Left ventricle myocardium inferior (tissue), 1 donor: ENCODE measurements around the gene MPZL3. TPM values are rescaled to one million over a fixed set of nuclear protein-coding genes. Genes with fewer than 3 reads are reported as not detected.

Source experiments
- DNase-seq: peaks from one replicate; pipeline ENCODE4 v3.0.0-alpha.2; 2020
- H3K27ac ChIP-seq: fragments of 200-600 bp; replicated peaks from 2 replicates; pipeline ENCODE4 v1.8.0; 2021
- H3K27me3 ChIP-seq: fragments of 200-600 bp; 2 replicates; pipeline ENCODE4 v1.8.0; 2021; ENCODE audit warnings: low read depth
- H3K36me3 ChIP-seq: fragments of 200-600 bp; 2 replicates; pipeline ENCODE4 v1.8.0; 2021
- H3K4me1 ChIP-seq: fragments of 200-600 bp; 2 replicates; pipeline ENCODE4 v1.8.0; 2021
- H3K4me3 ChIP-seq: fragments of 200-600 bp; 2 replicates; pipeline ENCODE4 v1.8.0; 2021; ENCODE audit warnings: mild to moderate bottlenecking, moderate library complexity
- H3K9me3 ChIP-seq: fragments of 200-600 bp; replicated peaks from 2 replicates; pipeline ENCODE4 v1.8.0; 2021
- CTCF ChIP-seq: fragments of 200-600 bp; IDR thresholded peaks from 2 replicates; pipeline ENCODE4 v1.8.0; 2021; ENCODE audit warnings: antibody characterized with exemption, mild to moderate bottlenecking, borderline replicate concordance
- intact Hi-C: fragments of 100-400 bp; cut with micrococcal nuclease; formaldehyde crosslinking; loops from one replicate; pipeline ENCODE4 v1.11.0; 2022
- total RNA-seq: library from RNA; stranded (reverse); fragmentation: NEBNext Ultra II Directional; extraction: Animal tissue kit (Norgen Biotek cat#: 25700); gene quantifications from one replicate; pipeline ENCODE4 v1.2.1, GENCODE V29; 2021
- donor health status: DM: no; HTN: yes; CAD: no; lungs with severe emphysema.

The MPZL3 gene
- total RNA-seq, 1 donor from 2014 or later: 2.7 TPM

DNA sequence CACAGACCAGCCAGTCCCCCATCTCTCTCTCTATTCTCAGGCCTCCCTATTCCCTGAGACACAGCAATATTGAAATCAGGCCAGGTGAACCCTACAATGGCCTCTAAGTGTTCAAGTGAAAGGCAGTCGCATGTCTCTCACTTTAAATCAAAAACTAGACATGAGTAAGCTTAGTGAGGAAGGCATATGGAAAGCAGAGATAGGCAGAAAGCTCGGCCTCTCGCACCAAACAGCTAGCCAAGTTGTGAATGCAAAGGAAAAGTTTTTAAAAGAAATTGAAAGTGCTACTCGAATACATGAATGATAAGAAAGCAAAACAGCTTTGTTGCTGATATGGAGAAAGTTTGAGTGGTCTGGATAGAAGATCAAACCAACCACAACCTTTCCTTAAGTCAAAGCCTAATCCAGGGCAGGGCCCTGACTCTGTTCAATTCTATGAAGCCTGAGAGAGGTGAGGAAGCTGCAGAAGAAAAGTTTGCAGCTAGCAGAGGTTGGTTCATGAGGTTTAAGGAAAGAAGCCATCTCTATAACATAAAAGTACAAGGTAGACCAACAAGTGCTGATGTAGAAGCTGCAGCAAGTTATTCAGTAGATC is 31.7 kb upstream of the MPZL3 start:
- no peak for DNase-seq
- H3K36me3 ChIP-seq: no peaks in the 10 kb centered on the region
- intact Hi-C loops: no loop called here
- H3K27ac ChIP-seq: no peak overlapping the region
- no peaks in the 10 kb centered on the region for H3K4me1 ChIP-seq
- no peaks in the 10 kb centered on the region for H3K27me3 ChIP-seq
- no peak overlapping the region for H3K4me3 ChIP-seq
- H3K9me3 ChIP-seq: no peaks in the 10 kb centered on the region
- TF ChIP-seq CTCF: no peak

GRCh38 chr11:118283037-118283636 is 31.0 kb upstream of the MPZL3 start:
- H3K4me3 ChIP-seq: no peak overlapping the region
- intact Hi-C loops: no loop called here
- no peaks in the 10 kb centered on the region for H3K4me1 ChIP-seq
- TF ChIP-seq CTCF: no peak
- no peaks in the 10 kb centered on the region for H3K27me3 ChIP-seq
- H3K27ac ChIP-seq: no peak overlapping the region
- no peaks in the 10 kb centered on the region for H3K9me3 ChIP-seq
- DNase-seq: no peak
- no peaks in the 10 kb centered on the region for H3K36me3 ChIP-seq

DNA sequence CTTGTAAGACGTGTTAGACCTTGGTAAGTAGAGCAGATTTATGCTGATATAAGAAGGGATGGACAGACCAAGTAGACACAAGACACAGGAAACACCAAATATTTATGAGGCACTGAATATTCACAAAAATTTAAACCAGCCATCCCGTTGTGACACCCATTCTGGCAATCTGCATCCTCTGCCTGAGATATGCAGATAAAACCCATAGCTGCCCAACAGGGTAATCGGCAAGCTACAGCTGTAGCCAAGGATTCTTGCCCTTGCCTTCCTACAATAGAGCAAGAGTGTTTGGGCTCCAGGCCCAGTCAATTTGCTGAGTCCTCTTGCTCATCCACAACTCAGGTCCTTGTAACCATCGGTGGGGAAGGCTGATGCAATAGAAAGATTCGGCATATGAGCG is 30.4 kb upstream of the MPZL3 start:
- TF ChIP-seq CTCF: no peak
- no peaks in the 10 kb centered on the region for H3K27me3 ChIP-seq
- H3K9me3 ChIP-seq: no peaks in the 10 kb centered on the region
- no peak for DNase-seq
- no peak overlapping the region for H3K27ac ChIP-seq
- H3K4me3 ChIP-seq: no peak overlapping the region
- H3K4me1 ChIP-seq: no peaks in the 10 kb centered on the region
- H3K36me3 ChIP-seq: no peaks in the 10 kb centered on the region
- intact Hi-C loops: no loop called here

GRCh38 chr11:118281284-118281683 is 29.1 kb upstream of the MPZL3 start:
- no peak overlapping the region for H3K27ac ChIP-seq
- intact Hi-C loops: no loop called here
- no peaks in the 10 kb centered on the region for H3K4me1 ChIP-seq
- H3K36me3 ChIP-seq: no peaks in the 10 kb centered on the region
- no peaks in the 10 kb centered on the region for H3K27me3 ChIP-seq
- DNase-seq: no peak
- H3K4me3 ChIP-seq: no peak overlapping the region
- TF ChIP-seq CTCF: no peak
- H3K9me3 ChIP-seq: no peaks in the 10 kb centered on the region

DNA sequence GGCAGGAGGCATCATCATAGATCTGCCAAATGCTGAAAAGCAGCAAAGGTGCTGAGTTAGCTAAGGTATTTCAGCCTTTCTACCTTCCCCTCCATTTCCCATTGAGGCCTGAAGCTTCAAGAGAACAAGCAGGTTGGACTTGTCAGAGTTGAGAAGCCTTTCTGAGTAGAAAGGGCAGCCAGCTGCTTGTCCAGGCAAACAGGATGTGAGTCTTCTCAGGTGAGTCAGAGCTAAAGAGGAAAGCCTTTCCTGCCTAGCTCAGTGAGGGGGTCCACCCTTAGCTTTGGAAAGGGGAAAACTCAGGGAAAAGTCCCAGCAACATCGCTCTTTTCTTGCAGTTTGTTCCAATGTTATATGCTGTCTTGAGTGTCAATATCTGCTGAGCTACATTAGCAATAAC is 25.1 kb upstream of the MPZL3 start:
- intact Hi-C loops: no loop called here

More for the DNA sequence above, 25.1 kb upstream of the MPZL3 start:
- DNase-seq: no peak
- Histone ChIP-seq H3K4me3 (no peak overlapping the region), H3K36me3 (no peaks in the 10 kb centered on the region), H3K9me3 (no peaks in the 10 kb centered on the region), H3K27me3 (peaks cover 13% of the 10 kb centered on the region), H3K27ac (no peak overlapping the region), H3K4me1 (no peaks in the 10 kb centered on the region)
- no peak for TF ChIP-seq CTCF
